ENCODE measurements around the gene MYORG. TPM values are rescaled to one million over a fixed set of nuclear protein-coding genes. Genes with fewer than 3 reads are reported as not detected.

The MYORG gene
- total and polyA plus RNA-seq, 2 experiments from 2014 or later: 0.92 to 1.2 TPM

GRCh38 chr9:34347800-34348158 lies 28.9 kb downstream of the MYORG start:
- no peaks in the 10 kb centered on the region for H3K9me3 ChIP-seq (ENCODE audit: low read depth)
- no peaks in the 10 kb centered on the region for H3K27me3 ChIP-seq
- DNase-seq (ENCODE audit: low read depth in 1 of 2, low spot score in 1 of 2): no peak
- H3K4me1 ChIP-seq (ENCODE audit: low read depth): no peaks in the 10 kb centered on the region
- peaks cover 2% of the 10 kb centered on the region for H3K36me3 ChIP-seq
- no peak for TF ChIP-seq CTCF (IDR thresholded peaks at IDR 0.05; ENCODE audit: low read depth, low read length)
- H3K4me3 ChIP-seq: no peak overlapping the region
- H3K27ac ChIP-seq: no peak overlapping the region

GRCh38 chr9:34346873-34347799 lies 29.6 kb downstream of the MYORG start:
- TF ChIP-seq CTCF (IDR thresholded peaks at IDR 0.05; ENCODE audit: low read depth, low read length): no peak
- Histone ChIP-seq H3K4me3 (no peak overlapping the region), H3K9me3 (ENCODE audit: low read depth) (no peaks in the 10 kb centered on the region), H3K36me3 (peaks cover 2% of the 10 kb centered on the region), H3K27me3 (no peaks in the 10 kb centered on the region), H3K27ac (no peak overlapping the region), H3K4me1 (ENCODE audit: low read depth) (no peaks in the 10 kb centered on the region)
- no peak for DNase-seq (ENCODE audit: low read depth in 1 of 2, low spot score in 1 of 2)

GRCh38 chr9:34343605-34344004 lies 33.1 kb downstream of the MYORG start:
- H3K4me1 ChIP-seq (ENCODE audit: low read depth): no peaks in the 10 kb centered on the region
- H3K27me3 ChIP-seq: no peaks in the 10 kb centered on the region
- no peak for DNase-seq (ENCODE audit: low read depth in 1 of 2, low spot score in 1 of 2)
- no peak overlapping the region for H3K4me3 ChIP-seq
- no peak overlapping the region for H3K27ac ChIP-seq
- no peaks in the 10 kb centered on the region for H3K9me3 ChIP-seq (ENCODE audit: low read depth)
- TF ChIP-seq CTCF (IDR thresholded peaks at IDR 0.05; ENCODE audit: low read depth, low read length): no peak
- H3K36me3 ChIP-seq: peaks cover 15% of the 10 kb centered on the region

GRCh38 chr9:34343090-34343489 lies 33.6 kb downstream of the MYORG start:
- Histone ChIP-seq H3K27me3 (no peaks in the 10 kb centered on the region), H3K9me3 (ENCODE audit: low read depth) (no peaks in the 10 kb centered on the region), H3K4me1 (ENCODE audit: low read depth) (no peaks in the 10 kb centered on the region), H3K27ac (no peak overlapping the region), H3K4me3 (no peak overlapping the region), H3K36me3 (peaks cover 16% of the 10 kb centered on the region)
- peak in 1 of 2 donors; percentile 29 for DNase-seq (ENCODE audit: low read depth in 1 of 2, low spot score in 1 of 2)
- no peak for TF ChIP-seq CTCF (IDR thresholded peaks at IDR 0.05; ENCODE audit: low read depth, low read length)

- Histone ChIP-seq H3K27ac (no peak overlapping the region), H3K36me3 (peaks cover 16% of the 10 kb centered on the region), H3K27me3 (no peaks in the 10 kb centered on the region), H3K4me1 (ENCODE audit: low read depth) (no peaks in the 10 kb centered on the region), H3K4me3 (no peak overlapping the region), H3K9me3 (ENCODE audit: low read depth) (no peaks in the 10 kb centered on the region)
- TF ChIP-seq CTCF (IDR thresholded peaks at IDR 0.05; ENCODE audit: low read depth, low read length): no peak
- no peak for DNase-seq (ENCODE audit: low read depth in 1 of 2, low spot score in 1 of 2)
These were observed 34.9 kb downstream of the MYORG start for GRCh38 chr9:34341659-34342295.
